ENCODE results near the gene POF1B.

POF1B gene

GRCh38 chrX:85379174-85379907 lies at the start of gene POF1B:
TSS of gene POF1B (minus strand) at chrX:85379665. CDS start at chrX:85379454, 211 bp downstream.
- Histone ChIP-seq H3K9ac (ENCODE audit: insufficient read length) (no peak within 1 kb of the TSS), H3K36me3 (ENCODE audit: insufficient read depth, low read length) (no peaks in the 10 kb centered on the region), H3K9me3 (ENCODE audit: low read depth, low read length) (no peaks in the 10 kb centered on the region), H3K27ac (no peak within 1 kb of the TSS), H3K4me3 (no peak within 1 kb of the TSS)
- no peak for TF ChIP-seq EZH2 (IDR thresholded peaks at IDR 0.05)
- no peak for DNase-seq (ENCODE audit: low read depth, low spot score)

GRCh38 chrX:85429066-85429465 lies 49.6 kb upstream of the POF1B start:
- no peak for DNase-seq (ENCODE audit: low read depth, low spot score)
- Histone ChIP-seq H3K27ac (no peak overlapping the region), H3K36me3 (ENCODE audit: insufficient read depth, low read length) (no peaks in the 10 kb centered on the region), H3K9ac (ENCODE audit: insufficient read length) (no peak overlapping the region), H3K4me3 (no peak overlapping the region), H3K9me3 (ENCODE audit: low read depth, low read length) (no peaks in the 10 kb centered on the region)
- TF ChIP-seq FOXP2 (optimal IDR thresholded peaks at IDR 0.05; ENCODE audit: control extremely low read depth, extremely low read length, insufficient read depth) (no peak), POLR2AphosphoS5 (IDR thresholded peaks at IDR 0.05; ENCODE audit: borderline replicate concordance, low read depth, low read length) (no peak), EZH2 (IDR thresholded peaks at IDR 0.05) (no peak)

- TF ChIP-seq POLR2AphosphoS5 (IDR thresholded peaks at IDR 0.05; ENCODE audit: borderline replicate concordance, low read depth, low read length) (no peak), FOXP2 (optimal IDR thresholded peaks at IDR 0.05; ENCODE audit: control extremely low read depth, extremely low read length, insufficient read depth) (no peak), EZH2 (IDR thresholded peaks at IDR 0.05) (no peak)
- no peak for DNase-seq (ENCODE audit: low read depth, low spot score)
These were observed 39.8 kb upstream of the POF1B start for GRCh38 chrX:85419293-85419692.

GRCh38 chrX:85391878-85392238 lies 12.4 kb upstream of the POF1B start:
- Histone ChIP-seq H3K9me3 (ENCODE audit: low read depth, low read length) (no peaks in the 10 kb centered on the region), H3K36me3 (ENCODE audit: insufficient read depth, low read length) (no peaks in the 10 kb centered on the region), H3K27ac (no peak overlapping the region), H3K9ac (ENCODE audit: insufficient read length) (no peak overlapping the region), H3K4me3 (no peak overlapping the region)
- no peak for TF ChIP-seq FOXP2 (optimal IDR thresholded peaks at IDR 0.05; ENCODE audit: control extremely low read depth, extremely low read length, insufficient read depth)
- no peak for TF ChIP-seq EZH2 (IDR thresholded peaks at IDR 0.05)
- TF ChIP-seq POLR2AphosphoS5 (IDR thresholded peaks at IDR 0.05; ENCODE audit: borderline replicate concordance, low read depth, low read length): no peak
- DNase-seq (ENCODE audit: low read depth, low spot score): no peak

More at GRCh38 chrX:85419293-85419692, 39.8 kb upstream of the POF1B start:
- Histone ChIP-seq H3K36me3 (ENCODE audit: insufficient read depth, low read length) (no peaks in the 10 kb centered on the region), H3K27ac (no peak overlapping the region), H3K9me3 (ENCODE audit: low read depth, low read length) (no peaks in the 10 kb centered on the region), H3K9ac (ENCODE audit: insufficient read length) (no peak overlapping the region), H3K4me3 (no peak overlapping the region)

GRCh38 chrX:85391185-85391877 lies 11.9 kb upstream of the POF1B start:
- TF ChIP-seq FOXP2 (optimal IDR thresholded peaks at IDR 0.05; ENCODE audit: control extremely low read depth, extremely low read length, insufficient read depth) (no peak), POLR2AphosphoS5 (IDR thresholded peaks at IDR 0.05; ENCODE audit: borderline replicate concordance, low read depth, low read length) (no peak), EZH2 (IDR thresholded peaks at IDR 0.05) (no peak)
- no peak overlapping the region for H3K9ac ChIP-seq (ENCODE audit: insufficient read length)
- DNase-seq (ENCODE audit: low read depth, low spot score): no peak
- H3K27ac ChIP-seq: no peak overlapping the region
- H3K9me3 ChIP-seq (ENCODE audit: low read depth, low read length): no peaks in the 10 kb centered on the region
- H3K4me3 ChIP-seq: no peak overlapping the region
- H3K36me3 ChIP-seq (ENCODE audit: insufficient read depth, low read length): no peaks in the 10 kb centered on the region

GRCh38 chrX:85381602-85382001 lies 2.1 kb upstream of the POF1B start:
- H3K27ac ChIP-seq: no peak overlapping the region
- H3K9me3 ChIP-seq (ENCODE audit: low read depth, low read length): no peaks in the 10 kb centered on the region
- H3K4me3 ChIP-seq: no peak overlapping the region
- H3K9ac ChIP-seq (ENCODE audit: insufficient read length): no peak overlapping the region
- TF ChIP-seq FOXP2 (optimal IDR thresholded peaks at IDR 0.05; ENCODE audit: control extremely low read depth, extremely low read length, insufficient read depth) (no peak), POLR2AphosphoS5 (IDR thresholded peaks at IDR 0.05; ENCODE audit: borderline replicate concordance, low read depth, low read length) (no peak), EZH2 (IDR thresholded peaks at IDR 0.05) (no peak)
- no peaks in the 10 kb centered on the region for H3K36me3 ChIP-seq (ENCODE audit: insufficient read depth, low read length)
- no peak for DNase-seq (ENCODE audit: low read depth, low spot score)

- Histone ChIP-seq H3K27ac (no peak overlapping the region), H3K4me3 (no peak overlapping the region), H3K9me3 (ENCODE audit: low read depth, low read length) (no peaks in the 10 kb centered on the region), H3K36me3 (ENCODE audit: insufficient read depth, low read length) (no peaks in the 10 kb centered on the region), H3K9ac (ENCODE audit: insufficient read length) (no peak overlapping the region)
- no peak for DNase-seq (ENCODE audit: low read depth, low spot score)
- TF ChIP-seq POLR2AphosphoS5 (IDR thresholded peaks at IDR 0.05; ENCODE audit: borderline replicate concordance, low read depth, low read length): no peak
These were observed 1.0 kb downstream of the POF1B start for GRCh38 chrX:85378461-85378860.

- H3K4me3 ChIP-seq: no peak overlapping the region
- no peaks in the 10 kb centered on the region for H3K36me3 ChIP-seq (ENCODE audit: insufficient read depth, low read length)
- no peaks in the 10 kb centered on the region for H3K9me3 ChIP-seq (ENCODE audit: low read depth, low read length)
- TF ChIP-seq FOXP2 (optimal IDR thresholded peaks at IDR 0.05; ENCODE audit: control extremely low read depth, extremely low read length, insufficient read depth) (no peak), EZH2 (IDR thresholded peaks at IDR 0.05) (no peak), POLR2AphosphoS5 (IDR thresholded peaks at IDR 0.05; ENCODE audit: borderline replicate concordance, low read depth, low read length) (no peak)
- no peak for DNase-seq (ENCODE audit: low read depth, low spot score)
- H3K27ac ChIP-seq: no peak overlapping the region
- H3K9ac ChIP-seq (ENCODE audit: insufficient read length): no peak overlapping the region
These were observed 4.1 kb downstream of the POF1B start for GRCh38 chrX:85375333-85375738.
